Mucosa of rectum (tissue), 2 donors: Measurements from ENCODE around the gene SFI1.

Experiments used
- H3K27ac ChIP-seq, 2 donors: one replicate each; pipeline ENCODE4 v1.7.0; 2013; ENCODE audit warnings: inconsistent platforms in 2 of 2, low read depth in 2 of 2, low read length in 2 of 2
- H3K27me3 ChIP-seq, 2 donors: one replicate each; pipeline ENCODE4 v1.7.0; 2013; ENCODE audit warnings: low read length in 2 of 2; ENCODE audit not compliant: control insufficient read depth in 2 of 2, insufficient read depth in 2 of 2
- H3K36me3 ChIP-seq, 2 donors: one replicate each; pipeline ENCODE4 v1.7.0; 2013; ENCODE audit warnings: low read length in 2 of 2; ENCODE audit not compliant: control insufficient read depth in 2 of 2, insufficient read depth in 2 of 2
- H3K4me1 ChIP-seq, 2 donors: one replicate each; pipeline ENCODE4 v1.7.0; 2013; ENCODE audit warnings: low read length in 2 of 2, mild to moderate bottlenecking in 1 of 2; ENCODE audit not compliant: control insufficient read depth in 2 of 2, insufficient read depth in 2 of 2
- H3K4me3 ChIP-seq, 2 donors: one replicate each; pipeline ENCODE4 v1.7.0; 2013; ENCODE audit warnings: low read length in 2 of 2
- H3K9ac ChIP-seq, 2 donors: one replicate each; pipeline ENCODE4 v1.7.0; 2013; ENCODE audit warnings: low read length in 2 of 2, low read depth in 1 of 2, mild to moderate bottlenecking in 1 of 2
- H3K9me3 ChIP-seq, 2 donors: one replicate each; pipeline ENCODE4 v1.7.0; 2013; ENCODE audit warnings: low read length in 2 of 2; ENCODE audit not compliant: control insufficient read depth in 2 of 2
- donor health status: healthy.
- donor health status: Normal muscosa, but diverticular disease.

SFI1 gene

DNA sequence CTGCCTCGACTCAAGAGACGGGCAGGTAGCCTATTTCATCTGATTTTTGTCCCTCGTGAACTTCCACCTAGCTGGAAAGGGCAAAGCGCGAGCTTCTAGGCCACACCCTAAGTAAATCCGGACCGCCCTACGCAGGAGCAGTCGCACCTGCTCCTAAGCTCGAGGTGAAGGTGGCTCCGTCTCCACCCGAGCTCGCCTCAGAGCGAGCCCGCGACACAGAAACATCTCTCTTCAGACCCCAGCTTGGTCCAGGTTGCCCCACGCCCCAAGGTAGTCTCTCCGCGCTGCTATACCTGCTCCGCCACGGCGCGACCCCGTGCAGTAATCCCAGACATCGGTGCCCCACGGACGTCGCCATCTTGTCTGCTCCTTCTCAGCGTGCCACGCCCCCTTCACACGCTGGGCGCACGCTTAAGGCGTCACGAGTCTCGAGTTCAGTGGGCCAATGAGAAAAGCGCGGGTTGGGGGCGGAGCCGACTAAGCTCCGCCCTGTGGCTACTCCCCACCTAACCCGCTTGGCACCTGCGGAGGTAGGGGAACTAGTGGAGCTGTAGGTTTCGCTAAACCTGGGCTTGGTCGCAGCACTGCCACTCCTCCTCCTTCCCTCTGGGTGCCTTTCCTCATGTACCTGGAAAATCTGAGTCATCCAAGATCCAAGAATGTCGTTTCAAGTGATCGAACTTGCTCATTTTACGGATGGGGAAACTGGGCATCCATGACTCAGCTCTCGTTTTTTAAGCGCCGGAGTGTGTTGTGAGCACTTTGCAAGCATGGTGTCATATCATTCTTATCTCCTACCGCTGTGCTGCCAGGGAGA lies 165.7 kb downstream of the SFI1 start, which contains the start of gene PISD:
Gene PISD, minus strand, starts transcription at position 365 of the 817 bp plus-strand sequence. Its CDS starts 7 bp downstream, at position 358.
- Histone ChIP-seq H3K36me3 (peaks cover 0 to 3% of the 10 kb centered on the region in 2 donors), H3K27ac (peak within 1 kb of the TSS; percentile 89 to 93), H3K4me1 (peaks cover 12 to 17% of the 10 kb centered on the region in 2 donors), H3K9ac (peak within 1 kb of the TSS; percentile 78 to 83), H3K9me3 (no peaks in the 10 kb centered on the region), H3K27me3 (no peaks in the 10 kb centered on the region), H3K4me3 (peak within 1 kb of the TSS; percentile 88 to 97)

GRCh38 chr22:31662668-31663037 lies 166.3 kb downstream of the SFI1 start:
- peaks cover 0 to 3% of the 10 kb centered on the region in 2 donors for H3K36me3 ChIP-seq
- no peaks in the 10 kb centered on the region for H3K27me3 ChIP-seq
- H3K4me1 ChIP-seq, result peaks cover 12 to 17% of the 10 kb centered on the region in 2 donors
- no peaks in the 10 kb centered on the region for H3K9me3 ChIP-seq
- peak overlapping the region; percentile 88 to 97 for H3K4me3 ChIP-seq
- peak overlapping the region; percentile 89 to 93 for H3K27ac ChIP-seq
- H3K9ac ChIP-seq, result peak overlapping the region; percentile 78 to 82
